Esophagus squamous epithelium (tissue), 5 donors: ENCODE data around the gene SERHL2. TPM values are rescaled to one million over a fixed set of nuclear protein-coding genes. Genes with fewer than 3 reads are reported as not detected.
"Not testable (repeated sequence)": the region's sequence is repeated elsewhere in the genome, so short reads cannot be mapped to it uniquely, and the experiment has no call there.

ENCODE experiments used
- DNase-seq: peaks from one replicate; lab custom pipeline; 2025; lab: John Stamatoyannopoulos, UW
- H3K27ac ChIP-seq, 4 donors: fragments of 200-600 bp; sonication (generic); one replicate each; pipeline ENCODE4 v1.5.1; 2016 to 2019; ENCODE audit warnings: mild to moderate bottlenecking in 1 of 4
- H3K27me3 ChIP-seq, 4 donors: fragments of 200-600 bp; sonication (generic); 1 replicate in 3 of 4; 2 replicates in 1 of 4; pipeline versions ENCODE4 v1.5.1 to v1.6.0; 2017 to 2021; ENCODE audit warnings: antibody characterized with exemption in 1 of 4
- H3K36me3 ChIP-seq, 3 donors: fragments of 200-600 bp; sonication (generic); one replicate each; pipeline ENCODE4 v1.5.1; 2016 to 2019
- H3K4me1 ChIP-seq, 3 donors: fragments of 200-600 bp; sonication (generic); one replicate each; pipeline ENCODE4 v1.5.1; 2017 to 2019
- H3K4me3 ChIP-seq, 4 donors: fragments of 200-600 bp; sonication (generic); 1 replicate in 3 of 4; 2 replicates in 1 of 4; pipeline ENCODE4 v1.5.1; 2016 to 2019; ENCODE audit warnings: mild to moderate bottlenecking in 2 of 4, moderate library complexity in 1 of 4
- H3K9me3 ChIP-seq, 3 donors: fragments of 200-600 bp; sonication (generic); one replicate each; pipeline ENCODE4 v1.5.1; 2016 to 2019
- POLR2A ChIP-seq, 4 donors: fragments of 450-650 bp; IDR thresholded peaks; one replicate each; pipeline ENCODE4 v1.6.1; 2017; ENCODE audit warnings: antibody characterized with exemption in 4 of 4, mild to moderate bottlenecking in 4 of 4, moderate library complexity in 3 of 4
- whole genome bisulfite sequencing, 2 donors: methylation state at CpG; one replicate each; pipeline ENCODE4 v1.1.5; 2018; 5-methylcytosine and 5-hydroxymethylcytosine counted together
- intact Hi-C: fragments of 100-400 bp; cut with DNase I; formaldehyde crosslinking; loops from one replicate; pipeline ENCODE4 v1.15.0; 2022
- total RNA-seq, 4 donors: library from RNA; depleted of rRNA; stranded (reverse); fragments of >200 nt; gene quantifications; one replicate each; pipeline ENCODE4 v1.1.0, GENCODE V29; 2016
- TF ChIP-seq, protein P1 (sequence below), 6 experiments: fragments of 450-650 bp in 4 of 6; fragments of 200-600 bp in 2 of 6; sonication (generic) in 2 of 6; IDR thresholded peaks; one replicate each; pipeline ENCODE4 v1.5.1; 2016 to 2019; ENCODE audit warnings: antibody characterized with exemption in 6 of 6, mild to moderate bottlenecking in 4 of 6, moderate library complexity in 4 of 6
- donor health status: DM: yes; HTN: yes; CAD: no.

The SERHL2 gene
- total RNA-seq, 4 donors from 2014 or later = 2.1 to 5.1 (median 3.6) TPM

DNA sequence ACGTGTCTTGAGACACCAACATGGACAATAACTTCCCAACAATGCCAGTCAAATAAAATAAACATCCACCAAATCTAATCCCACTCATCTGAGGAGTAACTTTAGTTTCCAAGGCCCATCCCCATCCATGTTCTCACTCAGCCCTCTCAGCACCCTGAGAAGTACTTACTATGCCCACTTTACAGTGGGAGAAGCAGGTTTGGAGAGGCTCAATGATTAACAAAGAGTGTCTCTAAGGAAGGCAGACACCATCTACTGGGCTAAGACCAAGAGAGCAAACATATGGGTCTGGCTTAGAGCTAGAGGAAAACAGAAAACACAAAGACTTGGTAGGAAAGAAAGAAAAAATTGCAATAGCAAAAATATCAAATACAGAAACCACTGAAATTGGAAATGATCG lies 49.7 kb downstream of the SERHL2 start:
- WGBS, 2 donors = 66 to 70% methylated on average over 2 of the region's 2 CpGs
- intact Hi-C loops = no loop called here
- H3K27ac ChIP-seq = no peak overlapping the region
- H3K36me3 ChIP-seq = peaks cover 34 to 85% (median 37%) of the 10 kb centered on the region in 3 donors
- TF ChIP-seq POLR2A (IDR thresholded peaks at IDR 0.05) = no peak
- TF ChIP-seq, protein P1, sequence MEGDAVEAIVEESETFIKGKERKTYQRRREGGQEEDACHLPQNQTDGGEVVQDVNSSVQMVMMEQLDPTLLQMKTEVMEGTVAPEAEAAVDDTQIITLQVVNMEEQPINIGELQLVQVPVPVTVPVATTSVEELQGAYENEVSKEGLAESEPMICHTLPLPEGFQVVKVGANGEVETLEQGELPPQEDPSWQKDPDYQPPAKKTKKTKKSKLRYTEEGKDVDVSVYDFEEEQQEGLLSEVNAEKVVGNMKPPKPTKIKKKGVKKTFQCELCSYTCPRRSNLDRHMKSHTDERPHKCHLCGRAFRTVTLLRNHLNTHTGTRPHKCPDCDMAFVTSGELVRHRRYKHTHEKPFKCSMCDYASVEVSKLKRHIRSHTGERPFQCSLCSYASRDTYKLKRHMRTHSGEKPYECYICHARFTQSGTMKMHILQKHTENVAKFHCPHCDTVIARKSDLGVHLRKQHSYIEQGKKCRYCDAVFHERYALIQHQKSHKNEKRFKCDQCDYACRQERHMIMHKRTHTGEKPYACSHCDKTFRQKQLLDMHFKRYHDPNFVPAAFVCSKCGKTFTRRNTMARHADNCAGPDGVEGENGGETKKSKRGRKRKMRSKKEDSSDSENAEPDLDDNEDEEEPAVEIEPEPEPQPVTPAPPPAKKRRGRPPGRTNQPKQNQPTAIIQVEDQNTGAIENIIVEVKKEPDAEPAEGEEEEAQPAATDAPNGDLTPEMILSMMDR (IDR thresholded peaks at IDR 0.05) = no peak
- H3K9me3 ChIP-seq = no peaks in the 10 kb centered on the region
- H3K4me3 ChIP-seq = no peak overlapping the region
- no peak for DNase-seq
- peaks cover 2 to 53% (median 10%) of the 10 kb centered on the region in 3 donors for H3K4me1 ChIP-seq
- no peaks in the 10 kb centered on the region for H3K27me3 ChIP-seq

DNA sequence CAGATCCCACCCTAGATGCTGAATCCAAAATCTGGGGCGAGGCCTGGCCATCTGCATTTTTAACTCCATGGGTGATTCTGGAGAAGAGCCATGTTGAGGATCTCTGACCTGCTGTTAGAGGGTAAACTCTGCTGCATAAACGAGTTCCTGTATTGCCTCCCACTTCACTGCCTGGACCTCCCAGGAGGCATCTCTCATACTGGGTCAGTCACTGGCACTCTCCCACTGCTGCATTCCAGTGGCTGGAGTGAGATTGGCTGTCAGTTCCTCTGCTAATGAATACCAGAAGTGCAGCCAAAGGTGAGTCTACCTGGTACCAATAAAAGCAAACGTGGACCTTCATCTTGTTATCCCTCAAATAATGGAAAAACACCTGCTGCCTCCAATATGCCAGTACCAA lies 50.6 kb downstream of the SERHL2 start:
- 22 to 69% methylated on average over 1 to 2 of the region's 3 CpGs for WGBS, 2 donors
- Histone ChIP-seq H3K27me3 (no peaks in the 10 kb centered on the region), H3K36me3 (peaks cover 24 to 78% (median 27%) of the 10 kb centered on the region in 3 donors), H3K9me3 (no peaks in the 10 kb centered on the region), H3K4me3 (no peak overlapping the region), H3K4me1 (peaks cover 12 to 63% (median 19%) of the 10 kb centered on the region in 3 donors), H3K27ac (no peak overlapping the region)
- intact Hi-C loops = no loop called here
- TF ChIP-seq POLR2A (IDR thresholded peaks at IDR 0.05) = no peak
- TF ChIP-seq, protein P1 (IDR thresholded peaks at IDR 0.05) = no peak
- no peak for DNase-seq

DNA sequence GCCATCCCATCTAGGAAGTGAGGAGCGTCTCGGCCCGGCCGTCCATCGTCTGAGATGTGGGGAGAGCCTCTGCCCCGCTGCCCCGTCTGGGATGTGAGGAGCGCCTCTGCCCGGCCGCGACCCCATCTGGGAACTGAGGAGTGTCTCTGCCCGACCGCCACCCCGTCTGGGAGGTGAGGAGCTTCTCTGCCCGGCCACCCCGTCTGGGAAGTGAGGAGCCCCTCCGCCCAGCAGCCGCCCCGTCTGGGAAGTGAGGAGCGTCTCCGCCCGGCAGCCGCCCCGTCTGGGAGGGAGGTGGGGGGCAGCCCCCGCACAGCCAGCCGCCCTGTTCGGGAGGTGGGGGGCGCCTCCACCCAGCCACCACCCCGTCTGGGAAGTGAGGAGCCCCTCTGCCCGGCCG lies 53.9 kb downstream of the SERHL2 start:
- H3K27ac ChIP-seq = peak overlapping the region in 2 of 4 donors; percentile 83 to 89
- H3K27me3 ChIP-seq, H3K4me3 ChIP-seq, H3K9me3 ChIP-seq, intact Hi-C loops, DNase-seq: not testable (repeated sequence)
- peaks cover 32 to 88% (median 47%) of the 10 kb centered on the region in 3 donors for H3K4me1 ChIP-seq
- no CpG with 5 or more reads among the region's 31 CpGs for WGBS, 2 donors
- H3K36me3 ChIP-seq = peaks cover 0 to 63% (median 3%) of the 10 kb centered on the region in 3 donors

DNA sequence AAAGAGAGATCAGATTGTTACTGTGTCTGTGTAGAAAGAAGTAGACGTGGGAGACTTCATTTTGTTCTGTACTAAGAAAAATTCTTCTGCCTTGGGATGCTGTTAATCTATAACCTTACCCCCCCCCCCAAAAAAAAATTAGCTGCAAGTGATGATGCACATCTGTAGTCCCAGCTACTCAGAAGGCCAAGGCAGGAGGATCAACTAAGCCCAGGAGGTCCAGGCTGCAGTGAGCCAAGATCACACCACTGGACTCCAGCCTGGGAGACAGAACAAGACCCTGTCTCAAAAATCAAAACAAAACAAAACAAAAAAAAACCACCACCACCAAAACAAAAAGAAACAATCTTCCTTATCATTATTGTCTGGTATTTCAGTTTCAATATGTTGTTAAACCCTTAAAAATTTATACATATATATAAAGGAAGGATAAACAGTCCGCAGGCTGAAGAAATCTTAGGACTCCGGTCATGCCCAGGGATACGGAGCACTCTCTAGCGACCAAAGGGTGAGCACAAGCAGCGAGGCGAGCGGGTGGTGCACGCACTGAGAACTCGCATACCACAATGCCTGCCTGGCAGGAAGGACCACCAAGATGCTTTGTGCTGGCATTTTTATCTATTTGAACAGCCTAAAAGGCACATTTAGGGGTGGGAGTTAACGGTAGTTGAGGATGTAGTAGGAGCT lies 54.5 kb downstream of the SERHL2 start:
- H3K27ac ChIP-seq = peak overlapping the region; percentile 81 to 89 (median 84)
- intact Hi-C loops = no loop called here
- no peak for DNase-seq
- H3K4me3 ChIP-seq = peak overlapping the region in 3 of 4 donors; percentile 5 to 29 (median 22)
- peaks cover 39 to 95% (median 54%) of the 10 kb centered on the region in 3 donors for H3K4me1 ChIP-seq
- 48 to 67% methylated on average over 11 of the region's 11 CpGs for WGBS, 2 donors
- no peaks in the 10 kb centered on the region for H3K9me3 ChIP-seq
- H3K27me3 ChIP-seq = no peaks in the 10 kb centered on the region
- H3K36me3 ChIP-seq = peaks cover 0 to 57% (median 0%) of the 10 kb centered on the region in 3 donors
- TF ChIP-seq, protein P1 (IDR thresholded peaks at IDR 0.05) = no peak
- TF ChIP-seq POLR2A (IDR thresholded peaks at IDR 0.05) = no peak

DNA sequence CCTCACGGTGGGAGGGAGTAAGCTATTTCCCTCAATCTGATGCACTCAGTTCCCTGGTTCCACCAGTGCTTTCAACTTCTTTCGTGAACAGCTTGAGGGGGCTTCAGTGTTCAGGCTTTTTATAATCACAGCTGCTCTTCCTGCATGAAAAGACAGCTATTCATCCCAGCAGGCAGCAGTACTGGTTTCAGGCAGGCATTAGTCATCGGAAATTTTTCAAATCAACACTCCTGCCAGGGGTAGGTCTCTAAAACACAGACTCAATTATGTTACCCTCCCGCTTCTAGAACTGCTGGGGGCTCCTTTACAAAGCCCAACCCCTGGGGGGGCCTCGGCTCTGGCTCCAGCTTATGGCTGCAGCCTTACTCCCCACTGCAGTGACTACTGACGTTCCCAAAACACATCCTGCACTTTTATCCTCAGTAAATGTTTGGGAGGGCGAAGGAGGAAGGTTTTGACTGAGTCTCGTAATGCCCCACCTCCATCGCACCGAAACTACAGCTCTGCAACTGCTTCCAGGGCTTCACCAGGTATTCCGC lies 55.1 kb downstream of the SERHL2 start:
- peak overlapping the region in 3 of 4 donors; percentile 5 to 29 (median 22) for H3K4me3 ChIP-seq
- peaks cover 0 to 55% (median 0%) of the 10 kb centered on the region in 3 donors for H3K36me3 ChIP-seq
- no peaks in the 10 kb centered on the region for H3K9me3 ChIP-seq
- 25% methylated on average over 7 to 8 of the region's 11 CpGs for WGBS, 2 donors
- DNase-seq = no peak
- H3K4me1 ChIP-seq = peaks cover 43 to 97% (median 59%) of the 10 kb centered on the region in 3 donors
- intact Hi-C loops = no loop called here
- peak overlapping the region; percentile 81 to 89 (median 84) for H3K27ac ChIP-seq
- no peaks in the 10 kb centered on the region for H3K27me3 ChIP-seq
- TF ChIP-seq, protein P1 (IDR thresholded peaks at IDR 0.05) = no peak
- no peak for TF ChIP-seq POLR2A (IDR thresholded peaks at IDR 0.05)
